ENCODE data around the gene SCCPDH.
"Not testable (repeated sequence)": the region's sequence is repeated elsewhere in the genome, so short reads cannot be mapped to it uniquely, and the experiment has no call there.

The SCCPDH gene

GRCh38 chr1:246803373-246803772 lies 79.2 kb downstream of the SCCPDH start:
- DNase-seq: no peak

DNA sequence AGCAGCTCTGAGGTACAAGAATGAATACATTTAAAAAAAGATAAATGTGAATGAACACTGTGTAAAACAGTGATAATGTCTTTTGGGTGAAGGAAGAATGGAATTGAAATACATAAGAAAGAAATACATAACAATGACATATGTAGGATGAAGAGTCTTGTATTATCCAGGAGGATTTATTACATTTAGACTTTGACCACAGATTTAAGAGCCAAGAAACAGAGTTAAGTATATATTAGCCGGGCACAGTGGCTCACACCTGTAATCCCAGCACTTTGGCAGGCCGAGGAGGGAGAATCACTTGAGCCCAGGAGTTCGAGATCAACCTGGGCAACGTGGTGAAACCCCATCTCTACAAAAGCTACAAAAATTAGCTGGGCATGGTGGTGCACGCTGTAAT lies 79.7 kb downstream of the SCCPDH start:
- DNase-seq: no peak

DNA sequence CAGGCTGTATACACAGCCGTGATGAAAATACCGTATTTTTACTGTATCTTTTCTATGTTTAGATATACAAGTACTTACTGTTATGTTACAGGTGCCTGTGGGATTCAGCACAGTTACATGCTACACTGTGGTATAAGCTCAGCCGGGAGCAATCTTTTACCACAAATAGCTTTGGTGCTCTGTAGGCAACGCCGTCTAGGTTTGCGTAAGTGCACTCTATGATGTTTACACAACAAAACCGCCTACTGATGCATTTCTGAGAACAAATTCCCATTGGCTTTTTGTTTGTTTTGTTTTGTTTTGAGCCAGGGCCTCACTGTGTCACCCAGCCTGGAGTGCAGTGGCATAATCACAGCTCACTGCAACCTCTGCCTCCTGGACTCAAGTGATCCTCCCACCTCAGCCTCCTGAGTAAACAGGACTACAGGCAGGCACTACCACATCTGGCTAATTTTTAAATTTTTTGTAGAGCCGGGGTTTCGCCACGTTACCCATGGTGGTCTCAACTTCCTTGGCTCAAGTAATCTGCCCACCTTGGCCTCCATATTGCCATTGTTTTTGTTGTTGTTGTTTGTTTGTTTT lies 81.0 kb downstream of the SCCPDH start:
- DNase-seq: no peak

GRCh38 chr1:246809473-246809872 lies 85.3 kb downstream of the SCCPDH start:
- no peak for DNase-seq

DNA sequence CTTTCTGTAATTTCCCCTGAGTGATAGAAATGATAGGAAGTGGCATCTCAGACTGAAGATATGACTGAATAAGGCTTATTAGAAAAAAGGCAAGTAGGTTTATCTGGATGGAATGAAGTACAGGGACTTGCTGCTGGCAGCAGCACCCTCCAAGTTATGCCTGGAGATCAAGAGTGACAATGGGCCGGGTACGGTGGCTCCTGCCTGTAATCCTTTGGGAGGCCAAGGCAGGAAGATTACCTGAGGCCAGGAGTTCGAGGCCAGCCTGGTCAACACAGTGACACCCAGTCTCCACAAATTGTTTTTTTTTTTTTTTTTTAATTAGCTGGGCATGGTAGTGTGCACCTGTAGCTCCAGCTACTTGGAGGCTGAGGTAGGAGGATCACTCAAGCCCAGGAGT lies 87.8 kb downstream of the SCCPDH start:
- DNase-seq: no peak

DNA sequence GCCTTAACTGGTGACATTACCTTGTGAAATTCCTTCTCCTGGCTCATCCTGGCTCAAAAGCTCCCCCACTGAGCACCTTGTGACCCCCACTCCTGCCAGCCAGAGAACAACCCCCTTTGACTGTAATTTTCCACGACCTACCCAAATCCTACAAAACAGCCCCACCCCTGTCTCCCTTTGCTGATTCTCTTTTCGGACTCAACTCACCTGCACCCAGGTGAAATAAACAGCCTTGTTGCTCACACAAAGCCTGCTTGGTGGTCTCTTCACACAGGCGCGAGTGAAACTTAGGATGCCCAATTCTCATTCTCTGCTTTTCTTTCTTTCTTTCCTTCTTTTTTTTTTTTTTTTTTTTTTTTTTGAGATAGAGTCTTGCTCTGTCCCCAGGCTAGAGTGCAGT lies 89.1 kb downstream of the SCCPDH start:
- DNase-seq: not testable (repeated sequence)

DNA sequence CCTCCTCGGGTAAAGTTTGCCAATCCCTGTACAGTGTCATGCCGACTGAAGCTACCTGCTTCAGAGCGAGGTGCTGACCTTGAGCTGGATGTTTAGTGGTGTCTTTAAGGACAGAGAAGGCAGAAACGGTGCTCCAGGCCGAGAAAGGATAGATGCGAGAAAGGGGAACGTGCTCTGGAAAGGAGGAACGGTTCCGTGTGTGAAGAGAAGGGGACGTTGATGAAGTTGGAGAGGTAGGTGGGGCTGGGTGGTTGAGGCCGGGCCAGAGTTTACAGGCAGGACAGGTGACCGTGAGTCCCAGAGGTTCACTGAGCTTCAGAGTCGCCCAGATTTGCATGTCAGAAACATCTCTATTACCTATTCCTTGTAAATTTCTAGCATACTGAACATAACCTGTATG lies 90.7 kb downstream of the SCCPDH start:
- DNase-seq: no peak

- no peak for DNase-seq
Measured at GRCh38 chr1:246815693-246816270, 91.6 kb downstream of the SCCPDH start.
